HCT116 (cell line): ENCODE data around the gene SHISA3. TPM values are rescaled to one million over a fixed set of nuclear protein-coding genes. Genes with fewer than 3 reads are reported as not detected.

Source experiments
- ATAC-seq: fragments of 200-7000 bp; cut with Tn5 transposase; 2 replicates; pipeline ENCODE4 v1.9.1; 2020; ENCODE audit warnings: mild to moderate bottlenecking, moderate library complexity
- BruUV-seq: library from RNA; stranded (reverse); fragments of 400-500 nt; replicated peaks from 2 replicates; lab custom pipeline; 2021; lab: Mats Ljungman, UMichigan
- CTCF ChIA-PET: fragments of 300-600 bp; sonication (Branson Sonifier 250); formaldehyde crosslinking; loops from one replicate; lab custom pipeline; 2021; ENCODE audit warnings: antibody characterized with exemption; lab: Charles Lee
- POLR2A ChIA-PET: fragments of 300-600, 350-600 bp; sonication (Branson Sonifier 250); formaldehyde crosslinking; loops from one replicate; lab custom pipeline; 2021; ENCODE audit warnings: antibody characterized with exemption; lab: Charles Lee
- RAD21 ChIA-PET, 2 experiments: fragments of 300-600 bp; sonication (Branson Sonifier 250); formaldehyde crosslinking; loops; one replicate each; lab custom pipeline; 2023; ENCODE audit warnings: low total read pairs in 2 of 2; ENCODE audit not compliant: uncharacterized antibody in 2 of 2, unreplicated experiment in 2 of 2, low non-redundant PET in 1 of 2; lab: Charles Lee
- DNase-seq: peaks from one replicate; pipeline ENCODE4 v3.0.0-alpha.2; 2010; ENCODE audit warnings: low read depth, low spot score
- H2AFZ ChIP-seq: fragments of 200-600 bp; shearing (Covaris generic), sonication (generic); 2 replicates; pipeline ENCODE4 v1.6.1; 2017; ENCODE audit warnings: low read depth, mixed run types, mixed read lengths, antibody characterized with exemption, low read length; ENCODE audit not compliant: poor library complexity, severe bottlenecking
- H3K27ac ChIP-seq: 2 replicates; pipeline ENCODE4 v1.5.1; 2012; ENCODE audit warnings: low read depth, low read length
- H3K27me3 ChIP-seq: fragments of 200-600 bp; sonication (generic); 2 replicates; pipeline ENCODE4 v1.6.1; 2016; ENCODE audit warnings: mixed run types, low read length, mixed read lengths; ENCODE audit not compliant: insufficient read depth
- H3K36me3 ChIP-seq, 2 experiments: fragments of 200-500 bp in 1 of 2; fragments of 200-600 bp in 1 of 2; sonication (Bioruptor generic) in 1 of 2; sonication (generic) in 1 of 2; 2 replicates each; pipeline versions ENCODE4 v1.5.1 to v1.6.1; 2014 to 2016; ENCODE audit warnings: low read length in 2 of 2, inconsistent platforms in 1 of 2, mixed read lengths in 1 of 2, mixed run types in 1 of 2; ENCODE audit not compliant: insufficient read depth in 2 of 2, control insufficient read depth in 1 of 2
- H3K4me1 ChIP-seq, 2 experiments: fragments of 200-600 bp in 1 of 2; sonication (generic) in 1 of 2; 2 replicates each; pipeline versions ENCODE4 v1.5.1 to v1.6.1; 2012 to 2017; ENCODE audit warnings: low read length in 2 of 2, inconsistent platforms in 1 of 2, mild to moderate bottlenecking in 1 of 2, mixed read lengths in 1 of 2, mixed run types in 1 of 2, moderate library complexity in 1 of 2; ENCODE audit not compliant: insufficient read depth in 2 of 2, control insufficient read depth in 1 of 2
- H3K4me2 ChIP-seq: fragments of 200-600 bp; sonication (generic); 2 replicates; pipeline ENCODE4 v1.6.1; 2017; ENCODE audit warnings: mixed run types, low read length, mixed read lengths
- H3K4me3 ChIP-seq, 2 experiments: fragments of 200-600 bp in 1 of 2; sonication (generic) in 1 of 2; replicated peaks in 1 of 2; 2 replicates each; pipeline ENCODE4 v1.5.1; 2011 to 2016; ENCODE audit warnings: low read length in 2 of 2, control low read depth in 1 of 2, low read depth in 1 of 2, mild to moderate bottlenecking in 1 of 2, mixed read lengths in 1 of 2, mixed run types in 1 of 2
- H3K79me2 ChIP-seq: fragments of 200-600 bp; sonication (generic); 2 replicates; pipeline ENCODE4 v1.6.1; 2017; ENCODE audit warnings: mild to moderate bottlenecking, mixed run types, low read length, moderate library complexity, mixed read lengths; ENCODE audit not compliant: insufficient read depth
- H3K9ac ChIP-seq: fragments of 200-600 bp; sonication (generic); 2 replicates; pipeline ENCODE4 v1.6.1; 2016; ENCODE audit warnings: low read length, mixed read lengths
- H3K9me2 ChIP-seq: fragments of 200-600 bp; sonication (generic), shearing (Covaris generic); 2 replicates; pipeline ENCODE4 v1.6.1; 2017; ENCODE audit warnings: mixed run types, mild to moderate bottlenecking, moderate library complexity; ENCODE audit not compliant: insufficient read depth
- H3K9me3 ChIP-seq, 2 experiments: fragments of 200-500 bp in 1 of 2; fragments of 200-600 bp in 1 of 2; sonication (Bioruptor generic) in 1 of 2; sonication (generic) in 1 of 2; 2 replicates each; pipeline ENCODE4 v1.6.1; 2014 to 2017; ENCODE audit warnings: low read length in 2 of 2, mixed read lengths in 2 of 2, inconsistent platforms in 1 of 2, low read depth in 1 of 2, mild to moderate bottlenecking in 1 of 2, mixed run types in 1 of 2, moderate library complexity in 1 of 2; ENCODE audit not compliant: control insufficient read depth in 1 of 2, insufficient read depth in 1 of 2
- H4K20me1 ChIP-seq: fragments of 200-600 bp; sonication (generic), shearing (Covaris generic); 2 replicates; pipeline ENCODE4 v1.6.1; 2017; ENCODE audit warnings: mixed run types, mild to moderate bottlenecking, moderate library complexity; ENCODE audit not compliant: insufficient read depth
- CTCF ChIP-seq, 3 experiments: fragments of 200-600 bp in 1 of 3; sonication (generic) in 1 of 3; IDR thresholded peaks in 2 of 3; conservative IDR thresholded peaks in 1 of 3; 2 replicates each; pipeline ENCODE4 v1.5.1; 2012 to 2017; ENCODE audit warnings: low read depth in 2 of 3, low read length in 2 of 3, antibody characterized with exemption in 1 of 3, borderline replicate concordance in 1 of 3, control low read depth in 1 of 3, mild to moderate bottlenecking in 1 of 3, mixed read lengths in 1 of 3, mixed run types in 1 of 3, moderate library complexity in 1 of 3; ENCODE audit not compliant: insufficient read depth in 1 of 3
- FOSL1 ChIP-seq: IDR thresholded peaks from 2 replicates; pipeline ENCODE4 v1.6.1; 2012; ENCODE audit warnings: low read depth
- JUND ChIP-seq: IDR thresholded peaks from 2 replicates; pipeline ENCODE4 v1.6.1; 2012
- MAX ChIP-seq: IDR thresholded peaks from 2 replicates; pipeline ENCODE4 v1.6.1; 2012
- RAD21 ChIP-seq: IDR thresholded peaks from 2 replicates; pipeline ENCODE4 v1.6.1; 2012; ENCODE audit warnings: low read depth, mild to moderate bottlenecking
- REST ChIP-seq: IDR thresholded peaks from 2 replicates; pipeline ENCODE4 v1.6.1; 2012; ENCODE audit warnings: low read depth
- SP1 ChIP-seq: IDR thresholded peaks from 2 replicates; pipeline ENCODE4 v1.6.1; 2012; ENCODE audit warnings: low read depth
- TCF7L2 ChIP-seq: IDR thresholded peaks from 2 replicates; pipeline ENCODE4 v1.7.0; 2011; ENCODE audit warnings: borderline replicate concordance, inconsistent platforms; ENCODE audit not compliant: insufficient read depth, insufficient read length; ENCODE audit errors: extremely low read depth
- YY1 ChIP-seq: IDR thresholded peaks from 2 replicates; pipeline ENCODE4 v1.6.1; 2011; ENCODE audit warnings: low read length, low read depth, moderate library complexity, mild to moderate bottlenecking; ENCODE audit not compliant: insufficient replicate concordance; ENCODE audit errors: extremely low read depth
- ZBTB33 ChIP-seq: IDR thresholded peaks from 2 replicates; pipeline ENCODE4 v1.6.1; 2011; ENCODE audit warnings: mild to moderate bottlenecking, low read length, moderate library complexity; ENCODE audit not compliant: insufficient replicate concordance; ENCODE audit errors: extremely low read depth
- intact Hi-C: fragments of 100-400 bp; cut with micrococcal nuclease; formaldehyde crosslinking; loops from 2 replicates; pipeline ENCODE4 v1.10.0; 2022
- total RNA-seq: library from RNA; stranded (reverse); gene quantifications from one replicate; pipeline ENCODE4 v1.2.1, GENCODE V29; 2021; ENCODE audit not compliant: unreplicated experiment

Gene SHISA3
- total RNA-seq, 1 experiment from 2014 or later = not detected

- Histone ChIP-seq H3K27ac (no peak overlapping the region), H3K27me3 (no peaks in the 10 kb centered on the region; the same call in 1 of the 2 replicates), H2AFZ (no peak overlapping the region), H3K9me2 (no peaks in the 10 kb centered on the region), H3K4me3 (no peak overlapping the region), H3K79me2 (no peaks in the 10 kb centered on the region), H3K4me1 (no peaks in the 10 kb centered on the region), H3K9me3 (no peaks in the 10 kb centered on the region), H3K4me2 (no peak overlapping the region), H3K9ac (no peak overlapping the region), H4K20me1 (no peaks in the 10 kb centered on the region), H3K36me3 (no peaks in the 10 kb centered on the region)
- intact Hi-C loops = no loop called here
- ChIA-PET CTCF (no interaction called here), POLR2A (no interaction called here), RAD21 (no interaction called here)
- DNase-seq = no peak
- TF ChIP-seq TCF7L2 (no peak), JUND (no peak), ZBTB33 (no peak), RAD21 (no peak), REST (no peak), SP1 (no peak), YY1 (no peak), MAX (no peak), FOSL1 (no peak), CTCF (IDR thresholded peaks at IDR 0.05 in 2 of 3, conservative IDR thresholded peaks at IDR 0.05 in 1 of 3; ENCODE audit: borderline replicate concordance in 1 of 3, insufficient read depth in 1 of 3, low read depth in 2 of 3, low read length in 2 of 3) (no peak)
- ATAC-seq = no peak
- no TSS peak for BruUV-seq
Observed at GRCh38 chr4:42411803-42412202, 14.5 kb downstream of the SHISA3 start.
